Vagina (tissue), 2 donors: ENCODE data around the gene BAMBI. TPM values are rescaled to one million over a fixed set of nuclear protein-coding genes. Genes with fewer than 3 reads are reported as not detected.

Source experiments
- DNase-seq, 2 donors: peaks; one replicate each; pipeline ENCODE4 v3.0.0-alpha.2; 2017; ENCODE audit errors: extremely low spot score in 2 of 2
- H3K27ac ChIP-seq: fragments of 200-600 bp; sonication (generic); one replicate; pipeline ENCODE4 v1.5.1; 2019
- H3K27me3 ChIP-seq: fragments of 200-600 bp; sonication (generic); one replicate; pipeline ENCODE4 v1.5.1; 2019
- H3K36me3 ChIP-seq, 2 donors: fragments of 200-600 bp; sonication (generic); one replicate each; pipeline ENCODE4 v1.5.1; 2017 to 2019
- H3K4me1 ChIP-seq: fragments of 200-600 bp; sonication (generic); one replicate; pipeline ENCODE4 v1.5.1; 2019
- H3K4me3 ChIP-seq, 2 donors: fragments of 200-600 bp; sonication (generic); 1 replicate in 1 of 2; 2 replicates in 1 of 2; pipeline ENCODE4 v1.5.1; 2016 to 2019
- H3K9me3 ChIP-seq: fragments of 200-600 bp; sonication (generic); one replicate; pipeline ENCODE4 v1.5.1; 2019
- POLR2A ChIP-seq, 2 donors: fragments of 450-650 bp; IDR thresholded peaks; one replicate each; pipeline ENCODE4 v1.6.1; 2017; ENCODE audit warnings: antibody characterized with exemption in 2 of 2, mild to moderate bottlenecking in 2 of 2, moderate library complexity in 2 of 2
- POLR2AphosphoS5 ChIP-seq, 2 donors: sonication (generic); formaldehyde crosslinking; IDR thresholded peaks; one replicate each; pipeline ENCODE4 v1.9.0; 2017; ENCODE audit warnings: antibody characterized with exemption in 2 of 2, mild to moderate bottlenecking in 2 of 2, low read depth in 1 of 2; ENCODE audit not compliant: insufficient read depth in 1 of 2
- intact Hi-C: fragments of 100-400 bp; cut with DNase I; formaldehyde crosslinking; loops from one replicate; pipeline ENCODE4 v1.15.1; 2023
- total RNA-seq: library from RNA; depleted of rRNA; stranded (reverse); fragments of >200 nt; gene quantifications from one replicate; pipeline ENCODE4 v1.2.3, GENCODE V29; 2016
- TF ChIP-seq, protein P1 (sequence below), 3 experiments: fragments of 450-650 bp in 2 of 3; fragments of 200-600 bp in 1 of 3; sonication (generic) in 1 of 3; IDR thresholded peaks; one replicate each; pipeline ENCODE4 v1.5.1; 2017 to 2019; ENCODE audit warnings: antibody characterized with exemption in 3 of 3, mild to moderate bottlenecking in 2 of 3, moderate library complexity in 2 of 3

Gene BAMBI
- total RNA-seq, 1 donor from 2014 or later: 10.8 TPM

DNA sequence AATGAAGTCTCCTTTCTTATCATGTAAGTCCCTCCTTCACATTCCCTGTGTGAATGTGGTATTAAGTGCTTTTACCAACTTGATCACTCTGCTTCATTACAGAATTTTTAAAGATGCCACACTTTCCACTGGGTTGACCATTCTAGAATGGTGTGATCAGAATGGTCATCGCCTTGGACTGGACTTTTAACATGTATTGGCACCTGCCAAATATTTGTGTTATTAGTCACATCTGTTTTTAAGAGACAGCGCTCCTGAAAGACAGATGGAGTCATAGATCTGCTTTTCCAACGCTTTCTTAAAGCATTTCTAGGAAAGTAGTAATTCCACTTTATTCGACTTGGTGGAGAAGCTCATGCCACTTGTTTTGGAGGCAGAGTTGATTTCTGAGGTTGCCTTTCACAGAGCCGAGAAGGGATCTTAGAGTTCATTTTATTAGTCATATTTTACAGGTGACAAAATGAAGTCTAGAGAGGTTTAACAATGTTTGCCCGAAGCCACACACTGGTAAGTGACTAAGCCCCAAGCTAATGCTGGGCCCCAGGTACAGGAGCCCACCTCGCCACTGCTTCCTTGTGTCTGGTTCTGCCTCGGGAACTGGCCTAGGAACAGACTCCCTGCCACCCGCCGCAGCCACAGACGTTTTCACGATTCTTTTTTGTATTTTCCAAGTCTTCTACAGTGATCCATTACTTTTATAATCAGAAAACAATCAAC is 10.4 kb upstream of the BAMBI start:
- H3K27me3 ChIP-seq: no peaks in the 10 kb centered on the region
- intact Hi-C loops: loop anchor here (10.0 kb wide), 1 partner anchor 638 kb away; no protein-coding TSS in a partner anchor
- H3K27ac ChIP-seq: no peak overlapping the region
- TF ChIP-seq POLR2A (IDR thresholded peaks at IDR 0.05): no peak
- no peak for TF ChIP-seq POLR2AphosphoS5 (IDR thresholded peaks at IDR 0.05; ENCODE audit: insufficient read depth in 1 of 2, low read depth in 1 of 2)
- TF ChIP-seq, protein P1, sequence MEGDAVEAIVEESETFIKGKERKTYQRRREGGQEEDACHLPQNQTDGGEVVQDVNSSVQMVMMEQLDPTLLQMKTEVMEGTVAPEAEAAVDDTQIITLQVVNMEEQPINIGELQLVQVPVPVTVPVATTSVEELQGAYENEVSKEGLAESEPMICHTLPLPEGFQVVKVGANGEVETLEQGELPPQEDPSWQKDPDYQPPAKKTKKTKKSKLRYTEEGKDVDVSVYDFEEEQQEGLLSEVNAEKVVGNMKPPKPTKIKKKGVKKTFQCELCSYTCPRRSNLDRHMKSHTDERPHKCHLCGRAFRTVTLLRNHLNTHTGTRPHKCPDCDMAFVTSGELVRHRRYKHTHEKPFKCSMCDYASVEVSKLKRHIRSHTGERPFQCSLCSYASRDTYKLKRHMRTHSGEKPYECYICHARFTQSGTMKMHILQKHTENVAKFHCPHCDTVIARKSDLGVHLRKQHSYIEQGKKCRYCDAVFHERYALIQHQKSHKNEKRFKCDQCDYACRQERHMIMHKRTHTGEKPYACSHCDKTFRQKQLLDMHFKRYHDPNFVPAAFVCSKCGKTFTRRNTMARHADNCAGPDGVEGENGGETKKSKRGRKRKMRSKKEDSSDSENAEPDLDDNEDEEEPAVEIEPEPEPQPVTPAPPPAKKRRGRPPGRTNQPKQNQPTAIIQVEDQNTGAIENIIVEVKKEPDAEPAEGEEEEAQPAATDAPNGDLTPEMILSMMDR (IDR thresholded peaks at IDR 0.05): no peak
- H3K9me3 ChIP-seq: no peaks in the 10 kb centered on the region
- H3K4me1 ChIP-seq: peaks cover 12% of the 10 kb centered on the region
- H3K36me3 ChIP-seq: no peaks in the 10 kb centered on the region
- DNase-seq: peak in 1 of 2 donors; percentile 43
- H3K4me3 ChIP-seq: no peak overlapping the region

DNA sequence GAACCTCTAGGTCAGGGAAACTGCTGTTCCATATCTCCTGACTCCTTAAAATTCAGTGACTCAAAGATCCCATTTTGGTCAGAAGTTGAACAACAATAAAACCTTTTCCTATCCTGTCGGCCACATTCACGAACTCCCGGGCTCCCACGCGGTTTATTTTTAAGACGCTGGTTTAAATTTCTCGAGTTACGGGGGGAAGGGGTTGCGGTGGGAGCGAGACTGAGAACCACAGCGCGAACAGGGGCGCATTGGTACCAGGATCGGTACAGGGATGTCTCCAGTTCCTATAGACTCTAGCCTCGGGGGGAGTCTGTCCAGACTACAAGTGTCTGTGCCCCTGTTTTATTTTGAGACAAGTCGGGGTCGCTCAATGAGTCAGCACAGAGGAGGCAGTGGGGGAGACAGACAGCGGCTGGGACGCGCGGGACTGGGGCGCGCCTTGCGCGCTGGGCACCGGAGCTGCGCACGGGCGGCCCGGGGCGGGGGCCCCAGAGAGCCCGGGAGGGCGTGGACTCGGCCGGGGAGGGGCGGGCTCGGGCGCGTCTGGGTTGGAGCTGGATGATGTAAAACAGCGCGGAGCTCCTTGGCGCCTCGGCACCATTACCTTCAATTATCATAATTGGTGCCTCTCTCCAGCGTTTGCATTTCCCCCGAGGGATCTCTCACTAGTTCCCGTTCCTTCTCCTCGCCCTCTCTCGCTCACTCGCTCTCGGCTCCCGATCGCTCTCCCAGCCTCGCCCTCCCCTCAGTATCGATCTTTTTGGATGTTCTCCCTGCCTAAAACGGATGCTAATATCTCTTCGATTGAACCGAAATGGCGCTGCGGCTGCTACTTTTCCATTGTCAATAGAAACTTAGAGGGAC is 8.7 kb upstream of the BAMBI start:
- Histone ChIP-seq H3K36me3 (no peaks in the 10 kb centered on the region), H3K4me1 (peaks cover 12% of the 10 kb centered on the region), H3K9me3 (no peaks in the 10 kb centered on the region), H3K27ac (no peak overlapping the region), H3K27me3 (no peaks in the 10 kb centered on the region), H3K4me3 (peak overlapping the region; percentile 36 to 48)
- intact Hi-C loops: loop anchor here (10.0 kb wide), 1 partner anchor 636 kb away; no protein-coding TSS in a partner anchor
- TF ChIP-seq POLR2A (IDR thresholded peaks at IDR 0.05) (no peak), POLR2AphosphoS5 (IDR thresholded peaks at IDR 0.05; ENCODE audit: insufficient read depth in 1 of 2, low read depth in 1 of 2) (no peak)
- TF ChIP-seq, protein P1 (IDR thresholded peaks at IDR 0.05): no peak
- DNase-seq: peak in 1 of 2 donors; percentile 70

DNA sequence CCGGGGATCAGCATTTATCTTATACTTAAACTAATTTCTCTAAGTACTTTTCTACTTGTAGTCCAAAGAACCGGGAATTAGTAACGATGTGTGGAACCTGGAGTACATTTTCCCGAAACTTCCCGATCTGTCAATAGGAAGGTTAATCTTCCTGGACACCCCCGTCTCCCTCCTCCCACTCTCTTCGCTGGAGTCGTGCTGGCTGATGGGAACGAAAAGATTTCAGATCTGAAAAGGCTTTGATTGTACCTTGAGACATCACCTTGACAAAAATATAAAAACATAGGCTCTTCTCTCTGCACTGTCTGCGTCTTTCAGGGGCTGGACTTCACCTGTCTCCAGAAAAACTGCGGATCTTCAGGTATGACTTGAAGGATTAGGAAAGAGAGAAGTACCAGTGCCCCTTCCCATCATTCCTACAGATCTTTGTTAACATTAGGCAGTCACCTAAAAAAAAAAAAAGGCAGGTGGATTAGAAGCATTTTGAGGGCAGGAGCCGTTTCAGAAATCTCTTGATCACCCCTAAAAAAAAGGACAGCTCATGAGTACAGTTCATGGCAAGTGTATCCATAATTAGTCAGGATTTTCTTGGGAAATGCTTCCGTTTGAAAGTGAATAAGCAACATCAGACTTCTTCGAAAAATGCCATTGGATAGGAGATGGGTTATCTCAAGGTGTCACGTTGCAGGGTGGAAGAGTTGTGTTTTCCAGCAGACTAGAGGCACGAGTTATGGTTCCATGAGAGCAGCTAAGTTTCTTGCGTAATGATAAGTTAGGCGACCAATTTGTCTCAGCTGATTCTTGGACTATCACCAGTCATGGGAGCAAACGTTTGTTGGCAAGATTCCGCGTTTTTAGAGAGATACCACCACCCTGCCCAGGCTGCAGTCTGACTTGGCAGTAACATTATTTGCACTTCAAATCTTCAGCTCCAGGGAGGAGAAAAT is 7.8 kb upstream of the BAMBI start:
- intact Hi-C loops: loop anchor here (10.0 kb wide), 2 partner anchors 315 to 635 kb away; no protein-coding TSS in a partner anchor
- no peak for TF ChIP-seq POLR2AphosphoS5 (IDR thresholded peaks at IDR 0.05; ENCODE audit: insufficient read depth in 1 of 2, low read depth in 1 of 2)
- no peak for TF ChIP-seq POLR2A (IDR thresholded peaks at IDR 0.05)
- TF ChIP-seq, protein P1 (IDR thresholded peaks at IDR 0.05): no peak
- H3K4me3 ChIP-seq: peak overlapping the region; percentile 36 to 48
- peaks cover 12% of the 10 kb centered on the region for H3K4me1 ChIP-seq
- H3K27me3 ChIP-seq: no peaks in the 10 kb centered on the region
- no peaks in the 10 kb centered on the region for H3K9me3 ChIP-seq
- no peaks in the 10 kb centered on the region for H3K36me3 ChIP-seq
- H3K27ac ChIP-seq: no peak overlapping the region
- DNase-seq: peak in 1 of 2 donors; percentile 49

DNA sequence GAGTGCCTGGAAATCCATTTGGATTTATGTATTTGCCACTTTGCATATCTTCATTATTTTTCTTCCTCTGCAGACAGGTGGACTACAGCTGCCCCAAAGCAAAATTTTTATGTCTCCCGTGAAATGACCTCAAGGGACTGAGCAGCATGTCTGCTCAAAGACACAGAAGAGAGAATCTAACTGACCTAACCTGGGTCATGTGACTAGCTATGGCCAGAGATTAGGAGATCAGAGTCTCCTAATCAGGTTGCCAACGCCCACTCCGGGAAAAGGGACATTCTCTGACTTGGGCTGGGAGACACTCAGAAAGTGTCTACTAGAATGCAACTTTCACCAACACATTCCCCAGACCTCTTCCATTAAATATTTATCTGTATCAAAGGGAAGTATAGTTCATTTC is 2.5 kb upstream of the BAMBI start:
- H3K4me3 ChIP-seq: no peak overlapping the region
- TF ChIP-seq POLR2A (IDR thresholded peaks at IDR 0.05) (no peak), POLR2AphosphoS5 (IDR thresholded peaks at IDR 0.05; ENCODE audit: insufficient read depth in 1 of 2, low read depth in 1 of 2) (no peak)
- TF ChIP-seq, protein P1 (IDR thresholded peaks at IDR 0.05): no peak
- no peaks in the 10 kb centered on the region for H3K36me3 ChIP-seq
- peaks cover 17% of the 10 kb centered on the region for H3K4me1 ChIP-seq
- H3K27me3 ChIP-seq: no peaks in the 10 kb centered on the region
- H3K27ac ChIP-seq: no peak overlapping the region
- DNase-seq: peak in 1 of 2 donors; percentile 55
- intact Hi-C loops: loop anchor here (5.0 to 10.0 kb wide), 2 partner anchors 133 to 310 kb away; no protein-coding TSS in a partner anchor
- no peaks in the 10 kb centered on the region for H3K9me3 ChIP-seq
